H1 (cell line): Measurements from ENCODE around the gene SETD1B. TPM values are rescaled to one million over a fixed set of nuclear protein-coding genes. Genes with fewer than 3 reads are reported as not detected.

Source experiments
- CHD7 ChIP-seq: fragments of 300-600 bp; sonication (generic); IDR thresholded peaks from 2 replicates; pipeline ENCODE4 v1.7.1; 2012; ENCODE audit warnings: low read length, moderate library complexity, mild to moderate bottlenecking, inconsistent platforms; ENCODE audit not compliant: insufficient replicate concordance
- JUN ChIP-seq: IDR thresholded peaks from 2 replicates; pipeline ENCODE4 v1.6.1; 2011; ENCODE audit warnings: low read depth, mild to moderate bottlenecking, improper control_type of control experiment, low read length
- KDM1A ChIP-seq: fragments of 200-600, 300-600 bp; sonication (generic); IDR thresholded peaks from 2 replicates; pipeline ENCODE4 v1.7.1; 2016; ENCODE audit warnings: mild to moderate bottlenecking, low read length, borderline replicate concordance
- RBBP5 ChIP-seq: IDR thresholded peaks from 2 replicates; pipeline ENCODE4 v1.7.1; 2012; ENCODE audit warnings: low read depth, mild to moderate bottlenecking, inconsistent platforms, low read length, moderate library complexity, borderline replicate concordance
- TAF1 ChIP-seq: IDR thresholded peaks from 2 replicates; pipeline ENCODE4 v1.6.1; 2011; ENCODE audit warnings: mild to moderate bottlenecking, low read depth, low read length
- TCF12 ChIP-seq: IDR thresholded peaks from 2 replicates; pipeline ENCODE4 v1.6.1; 2011; ENCODE audit warnings: low read depth, mild to moderate bottlenecking, low read length
- polyA plus RNA-seq, 7 experiments: library from polyadenylated mRNA; depleted of rRNA in 3 of 7; stranded (reverse) in 5 of 7; unstranded in 2 of 7; fragments of >200 nt in 5 of 7; fragments of 200-250 nt in 2 of 7; gene quantifications; 1 replicate in 5 of 7; 2 replicates in 1 of 7; 4 replicates in 1 of 7; pipeline versions ENCODE4 v1.2.1 to v1.2.3, GENCODE V29; 2011 to 2013; ENCODE audit warnings: missing spikeins in 2 of 7, mixed read lengths in 2 of 7
- total RNA-seq: library from RNA; stranded (reverse); fragmentation: NEBNext Ultra II Directional; extraction: Animal tissue kit (Norgen Biotek cat#: 25700); gene quantifications from 2 replicates; pipeline ENCODE4 v1.2.1, GENCODE V29; 2021

The SETD1B gene
- total and polyA plus RNA-seq, 2 of the 8 experiments (the other 6 are each of a cell fraction or from before 2014, with no cell fraction given): 1.3 to 17.7 TPM

- TF ChIP-seq TAF1 (no peak), KDM1A (no peak), JUN (no peak), TCF12 (no peak), RBBP5 (no peak), CHD7 (no peak)
Measured at GRCh38 chr12:121791671-121792551, 11.9 kb upstream of the SETD1B start (continued).
